ENCODE results near the gene EPN3. TPM values are rescaled to one million over a fixed set of nuclear protein-coding genes. Genes with fewer than 3 reads are reported as not detected.

EPN3 gene
- total RNA-seq, 4 donors from 2014 or later: 0.30 to 41.1 TPM; not detected in 2

- H3K27ac ChIP-seq: no peak overlapping the region
- no peaks in the 10 kb centered on the region for H3K27me3 ChIP-seq
- peaks cover 0 to 8% of the 10 kb centered on the region in 2 donors for H3K4me1 ChIP-seq
- TF ChIP-seq POLR2A (IDR thresholded peaks at IDR 0.05): no peak
- TF ChIP-seq, protein P1, sequence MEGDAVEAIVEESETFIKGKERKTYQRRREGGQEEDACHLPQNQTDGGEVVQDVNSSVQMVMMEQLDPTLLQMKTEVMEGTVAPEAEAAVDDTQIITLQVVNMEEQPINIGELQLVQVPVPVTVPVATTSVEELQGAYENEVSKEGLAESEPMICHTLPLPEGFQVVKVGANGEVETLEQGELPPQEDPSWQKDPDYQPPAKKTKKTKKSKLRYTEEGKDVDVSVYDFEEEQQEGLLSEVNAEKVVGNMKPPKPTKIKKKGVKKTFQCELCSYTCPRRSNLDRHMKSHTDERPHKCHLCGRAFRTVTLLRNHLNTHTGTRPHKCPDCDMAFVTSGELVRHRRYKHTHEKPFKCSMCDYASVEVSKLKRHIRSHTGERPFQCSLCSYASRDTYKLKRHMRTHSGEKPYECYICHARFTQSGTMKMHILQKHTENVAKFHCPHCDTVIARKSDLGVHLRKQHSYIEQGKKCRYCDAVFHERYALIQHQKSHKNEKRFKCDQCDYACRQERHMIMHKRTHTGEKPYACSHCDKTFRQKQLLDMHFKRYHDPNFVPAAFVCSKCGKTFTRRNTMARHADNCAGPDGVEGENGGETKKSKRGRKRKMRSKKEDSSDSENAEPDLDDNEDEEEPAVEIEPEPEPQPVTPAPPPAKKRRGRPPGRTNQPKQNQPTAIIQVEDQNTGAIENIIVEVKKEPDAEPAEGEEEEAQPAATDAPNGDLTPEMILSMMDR (IDR thresholded peaks at IDR 0.05): no peak
- no peak overlapping the region for H3K4me3 ChIP-seq
- DNase-seq: no peak
- no peaks in the 10 kb centered on the region for H3K36me3 ChIP-seq
- intact Hi-C loops (cut with DNase I; ENCODE audit: low total_unique reads): no loop called here
- H3K9me3 ChIP-seq: no peaks in the 10 kb centered on the region
These were observed 21.7 kb downstream of the EPN3 start for GRCh38 chr17:50554201-50554600.

- Histone ChIP-seq H3K4me1 (peaks cover 0 to 25% of the 10 kb centered on the region in 2 donors), H3K9me3 (no peaks in the 10 kb centered on the region), H3K27ac (no peak overlapping the region), H3K27me3 (peaks cover 0 to 8% of the 10 kb centered on the region in 2 donors), H3K4me3 (no peak overlapping the region), H3K36me3 (no peaks in the 10 kb centered on the region)
- TF ChIP-seq, protein P1 (IDR thresholded peaks at IDR 0.05): no peak
- no peak for TF ChIP-seq POLR2A (IDR thresholded peaks at IDR 0.05)
- intact Hi-C loops (cut with DNase I; ENCODE audit: low total_unique reads): no loop called here
- DNase-seq: no peak
These were observed 24.3 kb downstream of the EPN3 start for GRCh38 chr17:50556803-50557202.

- Histone ChIP-seq H3K4me3 (no peak overlapping the region), H3K27me3 (peaks cover 0 to 10% of the 10 kb centered on the region in 2 donors), H3K27ac (no peak overlapping the region), H3K36me3 (no peaks in the 10 kb centered on the region), H3K9me3 (no peaks in the 10 kb centered on the region), H3K4me1 (peaks cover 0 to 33% of the 10 kb centered on the region in 2 donors)
- TF ChIP-seq, protein P1 (IDR thresholded peaks at IDR 0.05): no peak
- no peak for TF ChIP-seq POLR2A (IDR thresholded peaks at IDR 0.05)
- intact Hi-C loops (cut with DNase I; ENCODE audit: low total_unique reads): no loop called here
- DNase-seq: no peak
These were observed 25.1 kb downstream of the EPN3 start for GRCh38 chr17:50557630-50558029.

DNA sequence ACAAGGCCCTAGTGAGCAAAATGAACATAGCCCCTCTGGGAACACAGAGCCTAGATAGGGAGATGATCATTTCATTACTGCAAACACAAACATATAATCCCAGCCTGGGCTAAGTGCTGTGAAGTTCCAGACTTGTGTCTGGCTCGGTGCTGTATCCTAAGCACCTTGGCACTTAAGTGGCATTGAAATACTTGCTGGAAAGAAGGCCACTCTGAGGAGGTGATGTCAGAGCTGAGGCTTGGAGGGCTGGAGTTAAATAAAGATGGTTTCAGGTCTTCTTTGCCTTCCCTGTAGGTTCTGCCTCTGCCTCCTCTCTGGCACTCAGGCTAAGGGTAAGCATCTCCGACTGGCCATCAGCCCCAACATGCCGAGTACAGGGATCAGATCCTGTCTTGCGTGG is 25.6 kb downstream of the EPN3 start:
- intact Hi-C loops (cut with DNase I; ENCODE audit: low total_unique reads): no loop called here
- H3K4me1 ChIP-seq: peaks cover 0 to 34% of the 10 kb centered on the region in 2 donors
- no peak overlapping the region for H3K4me3 ChIP-seq
- H3K27ac ChIP-seq: no peak overlapping the region
- no peaks in the 10 kb centered on the region for H3K36me3 ChIP-seq
- peaks cover 0 to 12% of the 10 kb centered on the region in 2 donors for H3K27me3 ChIP-seq
- TF ChIP-seq, protein P1 (IDR thresholded peaks at IDR 0.05): no peak
- H3K9me3 ChIP-seq: no peaks in the 10 kb centered on the region
- DNase-seq: no peak

DNA sequence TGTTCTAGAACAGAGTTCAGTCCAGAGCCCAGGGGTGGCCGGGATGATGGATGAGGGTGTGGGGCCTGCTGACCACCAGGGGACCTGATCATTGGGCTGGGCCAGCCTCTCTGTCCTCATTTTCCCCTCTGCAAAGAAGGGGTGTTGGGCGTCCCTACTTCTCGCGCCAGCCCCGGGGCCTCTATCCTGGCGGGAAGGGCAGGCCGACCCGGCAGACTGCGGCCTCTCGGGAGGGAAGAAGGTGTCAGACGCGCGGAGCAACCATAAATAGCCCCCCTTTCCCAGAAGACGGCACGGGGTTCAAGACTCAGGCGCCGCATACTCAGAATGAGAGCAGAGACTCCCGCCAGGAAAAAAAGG is 26.0 kb downstream of the EPN3 start:
- no peak overlapping the region for H3K4me3 ChIP-seq
- intact Hi-C loops (cut with DNase I; ENCODE audit: low total_unique reads): no loop called here
- peaks cover 0 to 34% of the 10 kb centered on the region in 2 donors for H3K4me1 ChIP-seq
- peaks cover 0 to 12% of the 10 kb centered on the region in 2 donors for H3K27me3 ChIP-seq
- H3K9me3 ChIP-seq: no peaks in the 10 kb centered on the region
- H3K27ac ChIP-seq: peak overlapping the region in 1 of 2 donors; percentile 30
- DNase-seq: no peak
- no peaks in the 10 kb centered on the region for H3K36me3 ChIP-seq
- no peak for TF ChIP-seq POLR2A (IDR thresholded peaks at IDR 0.05)
- TF ChIP-seq, protein P1 (IDR thresholded peaks at IDR 0.05): no peak

Measured in uterus (tissue), 4 donors.